Skeletal muscle cell (primary cell): ENCODE measurements around the gene NR2E3.

Experiments used
- DNase-seq: peaks from one replicate; pipeline ENCODE4 v3.0.0-alpha.2; 2010; ENCODE audit warnings: low read depth
- H3K4me3 ChIP-seq: 2 replicates; pipeline ENCODE4 v1.5.1; 2011; ENCODE audit warnings: low read depth, mild to moderate bottlenecking, control low read depth, low read length, moderate library complexity

Gene NR2E3

DNA sequence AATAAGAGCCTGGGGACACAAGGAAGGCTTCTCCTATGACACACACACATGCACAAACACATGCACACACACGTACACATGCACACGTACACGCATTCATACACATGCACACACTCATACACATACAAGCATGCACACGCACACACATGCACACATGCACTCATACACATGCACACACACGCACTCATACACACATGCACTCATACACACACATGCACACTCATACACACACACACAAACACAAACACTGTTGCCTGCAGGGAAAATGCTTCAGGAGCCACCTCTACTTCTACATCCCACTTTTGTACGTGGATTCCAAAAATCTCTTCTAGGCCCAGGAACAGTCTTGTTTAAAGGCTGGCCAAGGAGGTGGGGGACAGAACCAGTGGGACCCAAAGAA lies 20.7 kb upstream of the NR2E3 start:
- DNase-seq, result no peak
- H3K4me3 ChIP-seq, result no peak overlapping the region

DNA sequence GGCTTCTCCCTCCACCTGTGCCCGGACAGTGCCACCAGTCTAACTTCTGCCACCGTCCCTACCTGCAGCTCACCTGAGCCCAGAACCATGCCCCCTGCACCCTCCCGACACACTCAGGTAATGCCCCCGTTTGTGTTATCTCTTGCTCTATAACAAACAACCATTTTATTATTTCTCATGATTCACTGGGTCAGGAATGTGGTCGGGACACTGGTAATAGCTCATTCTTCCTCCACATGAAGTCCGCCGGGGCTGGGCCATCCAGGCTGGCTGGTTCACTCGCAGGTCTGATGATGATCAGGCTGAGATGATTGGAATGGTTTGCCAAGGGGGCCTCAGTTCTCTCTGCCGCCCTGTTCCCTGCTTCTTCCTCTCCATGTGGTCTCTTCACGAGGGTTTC lies 20.3 kb upstream of the NR2E3 start:
- DNase-seq, result no peak

DNA sequence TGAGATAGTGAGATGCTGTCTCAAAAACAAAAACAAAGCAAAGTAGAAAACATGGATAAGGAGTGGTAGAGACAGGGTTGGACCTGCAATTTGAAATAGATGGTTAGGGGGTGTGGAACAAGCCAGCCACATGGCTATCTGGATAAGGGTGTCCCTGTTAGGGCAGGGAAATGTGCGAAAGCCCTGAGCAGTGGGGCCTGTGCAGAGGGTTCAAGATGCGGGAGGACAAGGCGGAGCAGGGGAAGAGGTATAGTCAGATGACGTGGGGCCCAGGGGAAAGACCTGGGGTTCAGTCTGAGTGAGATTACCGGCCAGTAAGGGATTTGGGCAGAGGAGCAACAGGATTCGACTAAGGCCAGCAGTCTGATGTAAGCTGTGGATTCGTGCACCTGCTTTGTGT lies 18.4 kb upstream of the NR2E3 start:
- no peak for DNase-seq
- H3K4me3 ChIP-seq, result no peak overlapping the region

More for the DNA sequence above, 20.3 kb upstream of the NR2E3 start:
- no peak overlapping the region for H3K4me3 ChIP-seq

DNA sequence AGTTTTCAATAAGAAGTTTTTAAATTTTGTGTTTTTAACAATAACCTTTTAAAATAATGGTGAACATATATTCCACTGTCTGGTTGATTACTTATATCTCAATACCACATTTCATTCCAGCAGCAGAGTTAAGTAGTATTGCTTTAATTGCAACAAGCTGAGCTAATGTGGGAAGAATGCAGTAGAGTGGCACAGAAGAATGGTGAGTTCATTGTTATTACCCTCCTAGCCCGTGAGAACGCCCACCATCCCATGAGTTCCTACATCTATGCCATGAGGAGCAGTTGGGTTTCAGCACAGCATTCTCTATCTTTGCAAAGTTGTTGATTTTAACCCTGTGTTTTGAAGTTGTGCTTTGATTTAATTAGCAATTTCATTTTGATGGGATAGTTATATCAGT lies 17.8 kb upstream of the NR2E3 start:
- H3K4me3 ChIP-seq, result no peak overlapping the region
- peak; percentile 63 for DNase-seq

DNA sequence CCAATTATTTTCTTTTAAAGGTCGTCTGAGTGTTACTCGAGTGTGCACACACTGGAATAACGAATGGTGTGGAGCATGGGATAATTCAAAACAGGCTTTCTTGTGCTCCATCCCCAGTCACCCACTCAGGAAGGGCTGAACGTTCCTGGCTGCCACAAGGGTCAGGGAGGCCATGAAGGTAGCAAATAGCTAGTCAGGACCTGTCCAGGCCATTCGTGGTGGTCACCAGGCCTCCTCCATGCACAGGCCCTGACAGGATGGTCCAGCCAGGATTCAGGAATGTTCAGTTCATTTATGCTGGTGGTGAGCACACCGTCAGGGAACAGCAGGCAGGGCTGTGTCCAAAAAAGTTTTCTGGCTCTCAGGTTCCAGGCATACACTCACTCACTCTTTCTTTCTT lies 11.7 kb upstream of the NR2E3 start:
- no peak overlapping the region for H3K4me3 ChIP-seq
- no peak for DNase-seq

DNA sequence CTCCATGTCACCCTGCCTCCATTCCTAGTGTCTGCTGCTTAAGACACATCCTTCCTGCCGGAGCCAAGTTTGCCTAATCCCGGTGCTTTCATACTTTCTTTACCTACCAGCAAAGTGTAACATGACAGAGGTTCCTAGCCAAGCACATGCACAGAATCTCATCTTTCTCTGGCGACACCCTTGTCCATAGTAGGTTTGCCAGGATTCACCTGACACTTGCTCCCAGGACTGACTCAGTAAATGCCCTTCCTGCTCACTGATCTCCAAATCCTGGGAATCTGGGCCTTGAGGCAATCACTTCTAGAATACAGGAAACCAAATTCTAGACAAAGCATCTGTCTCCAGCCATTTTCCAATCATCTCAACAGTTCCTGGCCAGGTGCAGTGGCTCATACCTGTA lies 10.2 kb upstream of the NR2E3 start:
- H3K4me3 ChIP-seq, result no peak overlapping the region
- DNase-seq, result no peak

DNA sequence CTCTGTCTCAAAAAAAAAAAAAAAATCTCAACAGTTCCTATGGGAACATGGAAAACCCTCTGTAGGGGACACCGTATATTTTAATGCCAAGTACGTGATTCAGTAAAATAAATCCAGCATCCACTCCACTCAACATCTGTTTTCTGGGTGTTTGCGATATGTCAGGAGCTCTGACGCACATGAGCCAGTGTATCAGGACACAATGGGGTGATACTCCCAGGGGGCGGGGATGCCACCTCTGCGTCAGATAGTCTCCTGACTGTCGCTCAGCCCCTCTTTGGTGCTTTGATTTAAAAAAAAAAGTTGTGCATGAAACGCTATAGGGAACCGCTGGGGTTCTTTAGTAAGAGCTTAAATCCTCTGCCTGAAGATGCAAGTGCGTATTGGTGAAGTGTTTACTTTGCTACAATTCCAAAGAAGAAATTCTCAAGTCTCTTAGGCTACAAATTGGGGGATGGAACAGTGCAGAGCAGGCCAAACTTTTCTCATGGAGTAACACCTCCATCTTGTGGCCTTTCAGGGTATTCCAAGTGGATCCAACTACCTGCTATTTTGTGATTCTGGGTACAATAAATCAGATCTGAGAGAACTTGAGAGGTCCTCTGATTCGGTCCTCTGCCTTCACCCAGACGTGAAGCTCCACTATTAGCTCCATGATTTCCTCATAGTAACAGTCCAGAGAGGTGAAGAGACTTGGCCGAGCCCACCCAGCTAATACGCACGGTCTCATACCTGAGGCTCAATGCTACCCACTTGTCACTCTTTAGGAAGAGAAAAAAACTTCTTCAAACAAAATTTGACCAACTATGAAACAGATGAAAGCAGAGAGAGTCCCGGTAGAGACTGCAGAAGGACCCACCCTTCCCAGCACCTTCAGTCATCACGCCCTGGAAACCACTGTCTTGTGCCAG lies 9.3 kb upstream of the NR2E3 start:
- DNase-seq, result peak; percentile 63
- H3K4me3 ChIP-seq, result no peak overlapping the region

DNA sequence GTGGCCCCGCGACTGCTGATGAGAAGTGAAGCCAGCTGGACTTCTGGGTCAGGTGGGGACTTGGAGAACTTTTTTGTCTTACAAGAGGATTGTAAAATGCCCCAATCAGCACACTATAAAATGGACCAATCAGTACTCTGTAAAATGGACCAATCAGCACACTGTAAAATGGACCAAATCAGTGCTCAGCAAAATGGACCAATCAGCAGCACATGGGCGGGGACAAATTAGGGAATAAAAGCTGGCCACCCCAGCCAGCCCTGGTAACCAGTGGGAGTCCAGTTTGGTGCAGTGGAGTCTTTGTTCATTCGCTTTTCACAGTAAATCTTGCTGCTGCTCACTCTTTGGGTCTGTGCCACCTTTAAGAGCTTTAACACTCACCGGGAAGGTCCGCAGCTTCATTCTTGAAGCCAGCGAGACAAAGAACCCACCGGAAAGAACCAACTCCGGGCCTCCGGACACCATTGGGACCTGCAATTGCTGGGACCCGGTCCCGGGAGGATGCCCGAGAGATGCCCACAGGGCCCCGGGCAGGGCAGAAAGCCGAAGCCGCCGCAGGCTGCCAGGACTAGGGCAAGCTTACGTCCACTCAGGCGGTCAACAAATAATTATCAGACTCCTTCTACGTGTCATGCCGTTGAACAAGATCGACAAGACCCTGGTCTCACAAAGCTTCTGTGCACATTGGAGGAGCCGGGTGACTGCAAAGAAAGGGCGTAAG lies 8.3 kb upstream of the NR2E3 start:
- no peak for DNase-seq
- no peak overlapping the region for H3K4me3 ChIP-seq

DNA sequence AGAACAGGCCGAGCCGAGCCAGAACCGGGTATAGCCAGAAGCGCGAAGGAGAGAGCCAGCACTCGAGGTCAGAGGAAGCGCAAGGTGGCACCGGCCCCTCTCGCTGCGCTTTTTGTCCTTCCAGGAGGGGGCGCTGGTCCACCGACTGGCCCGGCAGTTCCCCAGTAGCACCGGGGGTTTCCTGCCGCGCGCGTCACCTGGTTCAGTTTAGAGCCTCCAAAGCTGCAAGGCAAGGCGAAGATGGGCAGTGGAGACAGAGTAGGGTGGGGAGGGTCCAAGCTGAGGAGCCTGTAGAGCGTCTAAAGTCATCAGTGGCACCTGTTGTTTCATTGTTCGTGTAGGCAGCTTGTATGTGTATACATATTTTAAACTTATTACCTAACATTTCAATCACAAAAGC lies 7.6 kb upstream of the NR2E3 start:
- H3K4me3 ChIP-seq, result no peak overlapping the region
- no peak for DNase-seq

DNA sequence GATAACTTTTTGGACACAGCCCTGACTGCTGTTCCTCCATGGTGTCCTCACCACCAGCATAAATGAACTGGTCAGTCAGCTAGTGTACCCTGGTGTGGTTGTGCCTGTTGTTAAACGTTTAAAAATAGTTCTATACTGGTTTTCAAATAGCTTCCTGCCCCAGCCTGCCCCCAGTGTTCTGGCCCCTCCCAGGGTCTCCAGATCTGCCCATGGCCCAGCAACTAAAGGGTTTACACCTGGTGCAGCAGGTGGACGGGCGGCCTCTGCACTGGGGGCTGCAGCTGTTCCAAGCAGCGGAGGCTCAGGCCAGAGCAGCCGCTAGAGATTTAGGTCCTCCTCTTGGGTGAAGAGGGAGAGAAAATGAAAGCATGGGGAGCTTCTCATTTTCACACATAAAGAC lies 6.1 kb upstream of the NR2E3 start:
- DNase-seq, result no peak
- H3K4me3 ChIP-seq, result no peak overlapping the region

DNA sequence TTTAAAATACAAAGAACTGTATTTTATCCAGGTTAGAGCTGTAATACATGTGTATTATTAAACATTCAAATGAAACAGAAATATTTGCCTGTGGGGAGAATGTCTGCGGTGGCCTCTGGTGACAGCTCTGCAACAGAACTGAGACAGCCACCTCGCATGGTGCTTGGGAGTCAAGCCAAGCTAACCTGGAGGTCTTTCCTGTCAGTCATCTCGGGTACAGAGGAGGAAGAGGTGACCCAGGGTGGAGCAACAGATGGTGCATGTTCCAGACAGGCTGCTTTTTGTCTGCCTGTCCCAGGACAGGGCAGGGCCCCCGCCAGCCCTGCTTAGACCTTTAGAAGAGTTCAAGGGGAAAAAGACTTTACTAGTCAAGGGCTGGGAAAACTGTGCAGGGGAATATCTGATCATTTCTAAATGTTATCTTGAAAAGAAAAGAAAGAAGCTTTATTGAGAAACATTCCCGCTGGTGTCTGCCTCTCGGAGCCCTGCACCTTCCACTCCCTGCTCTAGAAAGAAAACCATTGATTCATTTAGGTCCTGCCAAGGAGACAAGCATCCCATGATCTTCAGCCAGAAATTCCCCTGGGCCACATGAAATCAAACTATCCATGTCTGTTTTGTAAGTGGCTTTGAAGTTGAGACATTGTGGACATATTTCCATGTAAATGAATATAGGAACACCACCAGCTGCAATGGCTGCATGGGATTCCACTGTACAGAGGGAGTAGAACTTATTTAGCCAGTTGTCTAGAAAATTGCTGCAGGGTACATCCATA lies 5.5 kb upstream of the NR2E3 start:
- no peak for DNase-seq
- no peak overlapping the region for H3K4me3 ChIP-seq

DNA sequence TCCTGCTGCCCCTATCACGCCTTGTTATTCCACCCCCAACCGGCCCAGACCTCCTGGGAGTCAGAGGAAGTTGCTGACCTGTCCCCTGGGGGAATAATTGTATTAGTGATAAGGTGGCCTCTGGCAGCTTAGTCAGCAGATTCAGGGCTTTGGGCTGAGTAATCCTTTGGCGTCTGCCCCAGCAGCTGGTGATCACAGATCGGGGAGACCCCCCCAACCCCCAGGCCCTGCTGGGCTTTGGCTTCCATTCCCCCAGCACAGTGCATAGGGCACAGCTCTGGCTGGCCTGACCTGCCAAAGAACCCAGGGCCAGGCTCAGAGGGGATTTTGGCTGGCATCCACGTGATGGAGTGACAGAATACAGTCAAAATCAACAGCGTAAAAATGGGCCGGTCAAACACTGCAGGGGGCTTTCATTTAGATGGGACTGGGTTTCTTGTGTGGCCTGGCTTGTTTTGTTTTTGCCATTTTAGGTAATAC lies 3.9 kb upstream of the NR2E3 start:
- DNase-seq, result no peak
- no peak overlapping the region for H3K4me3 ChIP-seq

DNA sequence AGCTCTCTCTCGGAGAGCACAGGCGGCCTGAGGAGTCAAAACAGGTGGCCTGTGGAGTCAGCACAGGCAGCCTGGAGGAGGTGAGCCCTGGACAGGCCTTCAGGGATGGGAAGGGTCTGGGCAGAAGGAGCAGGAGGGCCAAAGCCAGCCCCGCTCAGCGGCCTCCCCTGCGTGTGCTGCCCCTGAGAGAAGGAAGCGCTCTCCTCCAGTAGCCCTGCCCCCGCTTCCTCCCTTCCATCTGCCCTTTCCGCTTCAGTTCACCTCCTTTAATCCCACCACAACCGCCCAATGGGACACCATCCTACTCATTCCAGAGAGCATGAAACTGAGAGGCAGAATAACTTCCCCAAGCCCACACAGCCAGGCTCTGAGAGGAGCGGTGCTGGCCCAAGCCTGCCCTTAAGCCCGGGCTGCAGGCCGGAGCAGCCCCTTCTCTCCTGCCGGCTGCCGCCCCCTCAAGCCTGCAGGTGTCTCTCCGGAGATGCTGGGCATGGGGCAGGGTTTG lies 3.2 kb upstream of the NR2E3 start:
- DNase-seq, result no peak
- no peak overlapping the region for H3K4me3 ChIP-seq

DNA sequence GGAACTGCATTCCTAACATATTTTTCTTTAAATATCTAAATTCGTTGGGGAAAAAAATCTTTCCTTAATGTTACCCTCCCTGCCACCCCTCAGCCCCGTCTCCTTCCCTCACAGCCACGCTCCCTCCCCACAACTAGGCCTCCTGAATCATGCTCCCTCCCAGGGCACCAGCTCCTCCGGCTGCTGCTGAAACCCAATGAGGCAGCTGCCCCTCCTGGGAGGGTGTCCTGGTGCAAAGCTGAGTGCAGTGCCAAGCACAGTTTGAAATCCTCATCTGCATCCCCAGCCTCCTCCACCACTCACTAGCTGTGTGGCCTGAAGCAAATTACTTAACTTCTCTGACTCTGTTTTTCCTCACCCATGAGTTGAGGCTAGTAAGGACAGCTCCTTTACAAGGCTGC lies 2.7 kb upstream of the NR2E3 start:
- no peak for DNase-seq
- H3K4me3 ChIP-seq, result no peak overlapping the region

DNA sequence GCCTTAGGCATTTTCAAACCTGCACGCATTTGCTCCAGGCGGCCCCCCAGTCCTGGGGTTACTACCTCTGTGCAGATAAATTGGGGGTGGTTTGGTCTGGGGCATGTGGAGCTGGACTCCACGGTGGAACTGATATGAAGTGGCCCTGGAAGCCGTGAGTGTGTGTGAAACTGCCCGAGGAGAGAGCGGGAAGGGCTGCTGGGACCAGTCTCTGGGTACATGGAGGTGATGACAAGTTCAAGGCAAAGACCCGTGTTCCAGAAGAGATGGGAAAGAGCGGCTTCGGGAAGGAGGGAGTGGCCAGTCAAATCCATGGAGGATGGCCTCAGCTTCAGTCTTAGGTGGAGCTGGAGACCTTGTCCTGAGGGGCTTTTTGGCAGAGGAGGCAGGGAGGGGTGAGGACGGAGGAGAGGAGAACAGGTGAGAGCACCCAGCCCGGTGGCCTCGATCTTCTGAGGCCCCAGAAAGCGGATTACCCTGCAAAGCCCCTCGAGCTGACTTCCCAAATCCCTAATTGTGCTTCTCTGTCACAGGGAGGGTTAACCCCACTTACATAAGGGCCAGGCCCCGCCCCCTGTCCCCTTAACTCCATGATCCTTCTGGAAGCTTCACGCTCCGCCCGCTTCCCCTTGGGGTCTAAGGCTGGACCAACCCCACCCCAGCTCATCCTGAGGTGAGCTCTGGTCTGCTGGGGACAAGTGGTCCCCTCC lies 1.9 kb upstream of the NR2E3 start:
- no peak for DNase-seq
- H3K4me3 ChIP-seq, result no peak overlapping the region

DNA sequence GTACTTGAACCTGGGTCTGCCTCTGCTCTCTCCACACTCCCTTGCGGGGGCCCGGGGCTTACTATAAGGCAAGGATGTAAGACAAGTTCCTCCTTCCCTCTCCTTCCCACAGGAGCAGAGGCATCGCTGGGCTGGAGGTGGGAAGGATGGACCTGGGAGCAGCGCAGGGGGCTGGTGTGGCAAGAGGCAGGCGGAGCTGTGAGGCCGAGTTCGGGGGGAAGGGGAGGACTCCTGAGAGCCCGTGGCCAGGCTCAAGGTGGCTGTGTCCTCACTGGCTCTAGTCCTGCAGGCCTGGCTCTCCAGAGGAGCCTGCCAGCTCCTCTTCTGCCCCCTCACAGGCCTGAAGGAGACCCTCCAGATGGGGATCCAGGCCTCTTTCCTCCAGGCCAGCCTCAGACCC lies 1.0 kb upstream of the NR2E3 start:
- H3K4me3 ChIP-seq, result no peak overlapping the region
- no peak for DNase-seq

DNA sequence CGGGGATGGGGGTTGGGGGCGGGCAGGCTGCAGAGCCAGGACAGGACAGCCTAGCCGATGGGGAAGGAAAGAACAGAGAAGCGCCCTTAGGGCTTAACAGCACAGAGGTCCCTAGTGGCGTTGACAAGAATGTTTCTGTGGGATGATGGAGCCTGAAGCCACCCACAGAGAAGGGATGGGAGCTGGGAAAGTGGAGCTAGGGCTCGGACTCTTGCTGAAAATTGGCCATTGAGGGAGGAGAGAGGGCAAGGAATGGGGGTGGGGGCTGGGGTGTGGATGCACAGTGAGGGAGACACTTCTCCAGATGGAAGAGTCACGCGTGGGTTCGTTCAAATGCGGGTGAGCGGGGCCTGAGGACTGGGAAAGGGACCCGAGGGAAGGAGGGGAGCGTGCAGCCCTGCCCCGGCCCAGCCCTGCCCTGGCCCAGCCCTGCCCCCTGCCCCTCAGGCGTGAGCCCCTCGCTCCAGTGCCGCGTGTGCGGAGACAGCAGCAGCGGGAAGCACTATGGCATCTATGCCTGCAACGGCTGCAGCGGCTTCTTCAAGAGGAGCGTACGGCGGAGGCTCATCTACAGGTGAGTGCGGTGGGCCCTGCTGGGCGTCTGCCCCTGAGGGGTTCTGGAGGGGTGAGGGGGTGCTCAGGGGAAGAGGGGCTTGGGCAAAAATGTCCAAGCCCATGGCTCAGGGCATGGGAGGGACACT lies 832 bp downstream of the NR2E3 start:
- H3K4me3 ChIP-seq, result no peak overlapping the region
- no peak for DNase-seq

DNA sequence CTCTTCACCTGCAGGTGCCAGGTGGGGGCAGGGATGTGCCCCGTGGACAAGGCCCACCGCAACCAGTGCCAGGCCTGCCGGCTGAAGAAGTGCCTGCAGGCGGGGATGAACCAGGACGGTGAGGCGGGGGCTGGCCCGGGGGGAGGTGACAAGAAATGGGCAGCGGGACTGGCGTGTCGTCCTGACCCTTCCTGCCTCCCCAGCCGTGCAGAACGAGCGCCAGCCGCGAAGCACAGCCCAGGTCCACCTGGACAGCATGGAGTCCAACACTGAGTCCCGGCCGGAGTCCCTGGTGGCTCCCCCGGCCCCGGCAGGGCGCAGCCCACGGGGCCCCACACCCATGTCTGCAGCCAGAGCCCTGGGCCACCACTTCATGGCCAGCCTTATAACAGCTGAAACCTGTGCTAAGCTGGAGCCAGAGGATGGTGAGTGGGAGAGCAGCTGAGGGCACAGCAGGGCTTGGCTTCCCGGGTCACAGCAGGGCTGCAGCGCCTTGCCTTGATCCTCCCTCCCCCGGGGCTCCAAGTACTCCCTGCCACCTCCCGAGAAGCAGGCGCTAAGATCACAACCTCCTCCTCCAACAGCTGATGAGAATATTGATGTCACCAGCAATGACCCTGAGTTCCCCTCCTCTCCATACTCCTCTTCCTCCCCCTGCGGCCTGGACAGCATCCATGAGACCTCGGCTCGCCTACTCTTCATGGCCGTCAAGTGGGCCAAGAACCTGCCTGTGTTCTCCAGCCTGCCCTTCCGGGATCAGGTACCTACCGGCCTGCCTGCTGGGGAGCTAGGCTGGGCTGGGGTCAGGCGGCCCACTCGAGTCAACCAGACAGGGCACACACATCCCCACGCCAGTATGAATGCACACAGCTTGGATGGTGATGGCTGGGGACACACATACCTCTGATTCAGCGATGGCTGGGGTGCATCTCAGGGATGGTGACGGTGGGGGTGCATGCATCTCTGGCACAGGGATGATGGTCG lies 1.7 kb downstream of the NR2E3 start:
- H3K4me3 ChIP-seq, result no peak overlapping the region
- DNase-seq, result no peak
